Heart left ventricle (tissue), 13 donors: ENCODE measurements around the gene POLD4.

ENCODE experiments used
- POLR2A ChIP-seq, 2 donors: fragments of 450-650 bp; IDR thresholded peaks; one replicate each; pipeline ENCODE4 v1.6.1; 2017; ENCODE audit warnings: antibody characterized with exemption in 2 of 2, mild to moderate bottlenecking in 2 of 2, moderate library complexity in 2 of 2
- TF ChIP-seq, protein P1 (sequence below), 12 donors: fragments of 200-600 bp; sonication (generic) in 4 of 12; IDR thresholded peaks; one replicate each; pipeline versions ENCODE4 v1.5.0 to v1.8.0; 2018 to 2022; ENCODE audit warnings: antibody characterized with exemption in 12 of 12, mild to moderate bottlenecking in 5 of 12
- donor health status: ischemic (EF 13 %, LVEDD 7.1; RV severe dilation, severe dysfunction).
- donor health status: DM: no; HTN: yes; CAD: no.
- donor health status: DM: no; HTN: no; CAD: no.
- donor health status: ischemic (EF 25% LVEDD 6.9; RV normal size, moderate dysfunction).
- donor health status: ischemic (EF 25% LVEDD 5.7; RV mildly dilated, moderate dysfunction).
- donor health status: ischemic (EF 35%, LVEDD 5.7; RV mildly dilated, moderate dysfunction).
- donor health status: nonischemic (EF 11% LVEDD 7.7; RV severe dilation, severe dysfunction).
- donor health status: DM: yes; HTN: yes; CAD: no.
- donor health status: PGD.
- donor health status: ischemic (EF 29% LVEDD 5.4; RV normal size, mild dysfunction).
- donor health status: nonischemic (EF 23%, LVEDD 6.1; RV moderate dilation, normal function).

DNA sequence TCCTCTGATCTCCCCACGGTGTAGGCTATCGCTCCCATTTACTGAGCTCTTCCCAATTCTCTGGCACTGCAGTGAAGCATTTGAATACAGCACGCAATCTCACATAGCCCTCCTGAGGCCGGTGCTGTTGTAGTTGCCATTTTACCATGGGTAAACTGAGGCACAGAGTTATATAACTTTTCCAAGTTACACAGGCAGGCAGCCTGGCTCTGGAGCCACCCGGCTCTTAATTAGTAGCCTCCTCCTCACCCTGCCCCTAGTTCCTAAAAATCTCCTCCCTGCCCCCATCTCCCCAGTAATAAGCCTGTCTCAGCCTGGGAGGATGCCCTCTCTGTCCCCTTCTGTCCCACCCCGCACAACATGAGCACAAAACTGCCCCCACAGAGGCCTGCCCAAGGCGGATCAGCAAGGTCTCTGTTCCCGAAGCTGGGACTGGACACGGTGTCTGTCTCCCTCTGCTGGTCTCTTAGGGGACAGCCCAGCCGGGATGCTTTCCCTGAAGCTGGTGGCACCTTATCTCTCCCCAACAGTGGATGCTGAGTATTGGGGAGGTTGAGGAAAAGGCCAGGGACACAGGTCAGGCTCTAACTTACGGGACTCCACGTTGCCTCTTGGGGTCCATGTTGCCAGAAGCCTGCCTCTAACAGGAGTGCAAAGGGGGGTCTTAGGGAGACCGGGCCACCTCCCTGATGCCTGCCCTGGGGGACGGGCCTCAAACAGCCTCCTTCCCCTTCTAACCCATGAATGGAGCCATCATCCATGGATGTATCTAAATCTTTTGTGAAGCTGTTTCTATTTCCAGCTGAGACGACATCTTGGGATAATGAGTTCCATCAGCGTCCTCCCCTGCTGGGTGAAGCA, 29.2 kb upstream of the POLD4 start:
- TF ChIP-seq, protein P1, sequence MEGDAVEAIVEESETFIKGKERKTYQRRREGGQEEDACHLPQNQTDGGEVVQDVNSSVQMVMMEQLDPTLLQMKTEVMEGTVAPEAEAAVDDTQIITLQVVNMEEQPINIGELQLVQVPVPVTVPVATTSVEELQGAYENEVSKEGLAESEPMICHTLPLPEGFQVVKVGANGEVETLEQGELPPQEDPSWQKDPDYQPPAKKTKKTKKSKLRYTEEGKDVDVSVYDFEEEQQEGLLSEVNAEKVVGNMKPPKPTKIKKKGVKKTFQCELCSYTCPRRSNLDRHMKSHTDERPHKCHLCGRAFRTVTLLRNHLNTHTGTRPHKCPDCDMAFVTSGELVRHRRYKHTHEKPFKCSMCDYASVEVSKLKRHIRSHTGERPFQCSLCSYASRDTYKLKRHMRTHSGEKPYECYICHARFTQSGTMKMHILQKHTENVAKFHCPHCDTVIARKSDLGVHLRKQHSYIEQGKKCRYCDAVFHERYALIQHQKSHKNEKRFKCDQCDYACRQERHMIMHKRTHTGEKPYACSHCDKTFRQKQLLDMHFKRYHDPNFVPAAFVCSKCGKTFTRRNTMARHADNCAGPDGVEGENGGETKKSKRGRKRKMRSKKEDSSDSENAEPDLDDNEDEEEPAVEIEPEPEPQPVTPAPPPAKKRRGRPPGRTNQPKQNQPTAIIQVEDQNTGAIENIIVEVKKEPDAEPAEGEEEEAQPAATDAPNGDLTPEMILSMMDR (IDR thresholded peaks at IDR 0.05): peak; percentile 92 to 99 (median 96)
- TF ChIP-seq POLR2A (IDR thresholded peaks at IDR 0.05): no peak
